Measurements from ENCODE around the gene ACTL6A.
A peak's percentile ranks its signal among the peaks of the same experiment; 100 is the strongest.

- TF ChIP-seq YY1 (IDR thresholded peaks at IDR 0.05; ENCODE audit: low read depth) (no peak), REST (IDR thresholded peaks at IDR 0.05; ENCODE audit: low read depth) (no peak), EP300 (IDR thresholded peaks at IDR 0.05; ENCODE audit: borderline replicate concordance) (no peak), TAF1 (IDR thresholded peaks at IDR 0.05; ENCODE audit: low read depth) (no peak), MAX (IDR thresholded peaks at IDR 0.05) (no peak), TEAD4 (IDR thresholded peaks at IDR 0.05) (no peak), TCF12 (IDR thresholded peaks at IDR 0.05; ENCODE audit: low read depth) (no peak), RAD21 (IDR thresholded peaks at IDR 0.05; ENCODE audit: low read depth) (peak; percentile 97), CEBPB (IDR thresholded peaks at IDR 0.05) (no peak), ZBTB7A (IDR thresholded peaks at IDR 0.05; ENCODE audit: low read depth) (no peak), USF1 (IDR thresholded peaks at IDR 0.05) (no peak), CREB1 (IDR thresholded peaks at IDR 0.05; ENCODE audit: low read depth) (no peak), EGR1 (IDR thresholded peaks at IDR 0.05) (no peak), FOXM1 (IDR thresholded peaks at IDR 0.05; ENCODE audit: borderline replicate concordance, low read depth) (no peak)
Observed at GRCh38 chr3:179558742-179559364, 3.9 kb upstream of the ACTL6A start.

Measured in Ishikawa (cell line).